IMR-90 (cell line): ENCODE measurements around the gene LMO1. TPM values are rescaled to one million over a fixed set of nuclear protein-coding genes. Genes with fewer than 3 reads are reported as not detected.

Experiments
- ATAC-seq: fragments of 200-7000 bp; cut with Tn5 transposase; 2 replicates; pipeline ENCODE4 v1.9.1; 2020; ENCODE audit warnings: low read depth, mild to moderate bottlenecking, moderate library complexity
- BruUV-seq: library from RNA; stranded (reverse); fragments of 400-500 nt; replicated peaks from 2 replicates; lab custom pipeline; 2021; lab: Mats Ljungman, UMichigan
- CTCF ChIA-PET: fragments of 300-600 bp; formaldehyde crosslinking; extraction: SDS; loops from one replicate; lab custom pipeline; 2021; ENCODE audit warnings: antibody characterized with exemption; lab: Yijun Ruan, JAX
- POLR2A ChIA-PET: fragments of 300-600 bp; sonication (Branson Sonifier 250); formaldehyde crosslinking; loops from one replicate; lab custom pipeline; 2022; ENCODE audit warnings: antibody characterized with exemption; ENCODE audit not compliant: unreplicated experiment; lab: Charles Lee
- DNase-seq: peaks from one replicate; pipeline ENCODE4 v3.0.0; 2013
- H2AFZ ChIP-seq: replicated peaks from 2 replicates; pipeline ENCODE3; 2013; ENCODE audit warnings: low read length, mild to moderate bottlenecking; ENCODE audit not compliant: poor library complexity
- H2AK5ac ChIP-seq: 2 replicates; pipeline ENCODE4 v1.6.1; 2013; ENCODE audit warnings: low read depth, low read length, inconsistent platforms
- H2AK9ac ChIP-seq: replicated peaks from 2 replicates; pipeline ENCODE3; 2013; ENCODE audit warnings: mild to moderate bottlenecking, low read depth, low read length, moderate library complexity; ENCODE audit not compliant: poor library complexity
- H2BK120ac ChIP-seq: 2 replicates; pipeline ENCODE4 v1.6.1; 2013; ENCODE audit warnings: low read depth, low read length, inconsistent platforms
- H2BK15ac ChIP-seq: 3 replicates; pipeline ENCODE4 v1.6.1; 2013; ENCODE audit warnings: low read depth, low read length, inconsistent platforms
- H2BK20ac ChIP-seq: 2 replicates; pipeline ENCODE4 v1.6.1; 2013; ENCODE audit warnings: low read depth, mild to moderate bottlenecking, inconsistent platforms, low read length, moderate library complexity
- H2BK5ac ChIP-seq: 2 replicates; pipeline ENCODE4 v1.6.1; 2013; ENCODE audit warnings: mild to moderate bottlenecking, low read depth, low read length, inconsistent platforms; ENCODE audit not compliant: poor library complexity, severe bottlenecking
- H3K14ac ChIP-seq: replicated peaks from 2 replicates; pipeline ENCODE4 v1.6.1; 2013; ENCODE audit warnings: low read depth, low read length, inconsistent platforms
- H3K18ac ChIP-seq: 2 replicates; pipeline ENCODE4 v1.6.1; 2013; ENCODE audit warnings: low read depth, low read length, control low read depth
- H3K23ac ChIP-seq: 2 replicates; pipeline ENCODE4 v1.6.1; 2013; ENCODE audit warnings: low read depth, low read length, inconsistent platforms
- H3K27ac ChIP-seq: 2 replicates; pipeline ENCODE4 v1.5.1; 2013; ENCODE audit warnings: mild to moderate bottlenecking, control low read depth, low read length; ENCODE audit not compliant: insufficient read depth
- H3K27me3 ChIP-seq: 2 replicates; pipeline ENCODE4 v1.6.1; 2013; ENCODE audit warnings: low read length; ENCODE audit not compliant: control insufficient read depth, insufficient read depth
- H3K36me3 ChIP-seq: 2 replicates; pipeline ENCODE4 v1.6.1; 2013; ENCODE audit warnings: low read length, mixed read lengths; ENCODE audit not compliant: control insufficient read depth, insufficient read depth
- H3K4ac ChIP-seq: 2 replicates; pipeline ENCODE4 v1.6.1; 2013; ENCODE audit warnings: low read depth, low read length, inconsistent platforms
- H3K4me1 ChIP-seq: 2 replicates; pipeline ENCODE4 v1.6.1; 2013; ENCODE audit warnings: low read length, mixed read lengths; ENCODE audit not compliant: control insufficient read depth, insufficient read depth
- H3K4me2 ChIP-seq: 2 replicates; pipeline ENCODE4 v1.6.1; 2013; ENCODE audit warnings: low read depth, mild to moderate bottlenecking, control low read depth, low read length, moderate library complexity
- H3K4me3 ChIP-seq: 2 replicates; pipeline ENCODE4 v1.5.1; 2013; ENCODE audit warnings: low read depth, mild to moderate bottlenecking, control low read depth, low read length, moderate library complexity; ENCODE audit not compliant: insufficient read depth
- H3K56ac ChIP-seq: 2 replicates; pipeline ENCODE4 v1.6.1; 2013; ENCODE audit warnings: low read length, inconsistent platforms; ENCODE audit not compliant: insufficient read depth; ENCODE audit errors: extremely low read depth
- H3K79me1 ChIP-seq, 2 experiments: 2 replicates each; pipeline ENCODE4 v1.6.1; 2013; ENCODE audit warnings: low read length in 2 of 2, inconsistent platforms in 1 of 2, low read depth in 1 of 2
- H3K9ac ChIP-seq: 2 replicates; pipeline ENCODE4 v1.6.1; 2013; ENCODE audit warnings: low read depth, low read length, control low read depth
- H3K9me1 ChIP-seq: 2 replicates; pipeline ENCODE4 v1.6.1; 2013; ENCODE audit warnings: low read length, inconsistent platforms; ENCODE audit not compliant: insufficient read depth
- H3K9me3 ChIP-seq: 2 replicates; pipeline ENCODE4 v1.6.1; 2013; ENCODE audit warnings: low read length; ENCODE audit not compliant: control insufficient read depth, insufficient read depth
- H4K20me1 ChIP-seq: 2 replicates; pipeline ENCODE4 v1.6.1; 2013; ENCODE audit warnings: low read length, inconsistent platforms; ENCODE audit not compliant: insufficient read depth
- H4K5ac ChIP-seq: 2 replicates; pipeline ENCODE4 v1.6.1; 2013; ENCODE audit warnings: mild to moderate bottlenecking, low read depth, low read length, control low read depth
- H4K8ac ChIP-seq, 2 experiments: 2 replicates each; pipeline ENCODE4 v1.6.1; 2013; ENCODE audit warnings: low read depth in 2 of 2, low read length in 2 of 2, control low read depth in 1 of 2, inconsistent platforms in 1 of 2
- H4K91ac ChIP-seq: 2 replicates; pipeline ENCODE4 v1.6.1; 2013; ENCODE audit warnings: low read depth, low read length, inconsistent platforms; ENCODE audit not compliant: insufficient read depth
- BHLHE40 ChIP-seq: fragments of 150-350 bp; IDR thresholded peaks from 2 replicates; pipeline ENCODE4 v1.6.1; 2016; ENCODE audit warnings: mild to moderate bottlenecking, low read depth, low read length
- CEBPB ChIP-seq: IDR thresholded peaks from 2 replicates; pipeline ENCODE4 v1.6.1; 2012; ENCODE audit warnings: low read depth, low read length, improper control_type of control experiment
- MAFK ChIP-seq: IDR thresholded peaks from 2 replicates; pipeline ENCODE4 v1.6.1; 2012; ENCODE audit warnings: low read depth, low read length, improper control_type of control experiment
- MAZ ChIP-seq: IDR thresholded peaks from 2 replicates; pipeline ENCODE4 v1.6.1; 2012; ENCODE audit warnings: low read depth, mild to moderate bottlenecking, low read length, improper control_type of control experiment, moderate library complexity, borderline replicate concordance
- MXI1 ChIP-seq: IDR thresholded peaks from 2 replicates; pipeline ENCODE4 v1.6.1; 2012; ENCODE audit warnings: low read depth, mild to moderate bottlenecking, low read length, moderate library complexity, borderline replicate concordance
- NFE2L2 ChIP-seq: fragments of 150-350 bp; IDR thresholded peaks from 2 replicates; pipeline ENCODE4 v1.6.1; 2016; ENCODE audit warnings: low read depth, mild to moderate bottlenecking, low read length
- RAD21 ChIP-seq: IDR thresholded peaks from 2 replicates; pipeline ENCODE4 v1.6.1; 2012; ENCODE audit warnings: low read length, improper control_type of control experiment
- RCOR1 ChIP-seq: IDR thresholded peaks from 2 replicates; pipeline ENCODE4 v1.6.1; 2012; ENCODE audit warnings: mild to moderate bottlenecking, low read length, improper control_type of control experiment; ENCODE audit not compliant: insufficient replicate concordance
- RFX5 ChIP-seq: IDR thresholded peaks from 2 replicates; pipeline ENCODE4 v1.8.0; 2012; ENCODE audit warnings: low read depth, mild to moderate bottlenecking, low read length, moderate library complexity
- WGBS, 2 experiments: methylation state at CpG; one replicate each; pipeline versions ENCODE4 v1.1.5 to v1.1.7; 2013; ENCODE audit warnings: missing lambda C conversion rate in 2 of 2; ENCODE audit not compliant: insufficient read length in 1 of 2; ENCODE audit errors: extremely low coverage in 2 of 2; 5-methylcytosine and 5-hydroxymethylcytosine counted together
- dilution Hi-C: fragments of 300-500 bp; cut with HindIII; formaldehyde crosslinking; loops from one replicate; pipeline ENCODE4 v1.14.3; 2018; ENCODE audit warnings: low sequenced_read_pairs; ENCODE audit not compliant: unreplicated experiment
- in situ Hi-C: fragments of 300-500 bp; cut with MboI; formaldehyde crosslinking; loops from 3 replicates; pipeline ENCODE4 v1.14.3; 2019; ENCODE audit warnings: low sequenced_read_pairs, inconsistent platforms, mixed read lengths
- intact Hi-C: fragments of 100-400 bp; cut with micrococcal nuclease; formaldehyde crosslinking; loops from 2 replicates; pipeline ENCODE4 v1.10.0; 2022
- polyA plus RNA-seq, 3 experiments: library from polyadenylated mRNA; depleted of rRNA; stranded (reverse); fragments of >200 nt; gene quantifications; 2 replicates each; pipeline ENCODE4 v1.2.3, GENCODE V29; 2012; ENCODE audit warnings: low replicate concordance in 1 of 3
- total RNA-seq: library from RNA; depleted of rRNA; stranded (reverse); fragments of >200 nt; gene quantifications from 2 replicates; pipeline ENCODE4 v1.2.3, GENCODE V29; 2012
- TF ChIP-seq, protein P1 (sequence below): conservative IDR thresholded peaks from 2 replicates; pipeline ENCODE4 v1.5.1; 2012; ENCODE audit warnings: mild to moderate bottlenecking, low read depth, low read length, improper control_type of control experiment
- TF ChIP-seq, protein P2 (sequence below): fragments of 150-350 bp; IDR thresholded peaks from 2 replicates; pipeline ENCODE4 v1.6.1; 2016; ENCODE audit warnings: low read depth, mild to moderate bottlenecking, low read length, moderate library complexity, borderline replicate concordance

The LMO1 gene
- total and polyA plus RNA-seq, 2 of the 4 experiments (the other 2 are of a cell fraction), result not detected

DNA sequence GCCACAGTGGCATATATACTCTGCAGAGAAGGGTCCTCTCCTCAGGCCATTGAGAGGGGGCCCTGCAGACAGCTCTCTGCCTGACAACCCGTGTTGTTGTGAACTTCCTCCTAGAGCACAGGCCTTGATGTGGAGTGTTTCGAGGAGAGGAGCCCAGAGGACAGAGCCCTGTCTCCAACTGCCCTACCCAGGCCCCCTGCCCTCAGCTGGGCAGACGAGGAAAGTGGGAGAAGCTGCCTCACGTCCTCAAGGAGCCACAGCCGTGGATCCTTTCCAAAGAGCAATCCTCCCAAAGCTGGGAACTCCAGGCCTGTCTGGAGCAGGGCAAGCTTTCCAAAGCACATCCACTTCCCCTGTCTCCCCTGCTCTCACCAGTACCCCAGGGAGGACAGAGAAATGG, 10.7 kb downstream of the LMO1 start:
- no peak overlapping the region for H3K14ac ChIP-seq
- no TSS peak for BruUV-seq
- H3K4me2 ChIP-seq, result no peak overlapping the region
- no peak overlapping the region for H3K9ac ChIP-seq
- H2AK5ac ChIP-seq, result no peak overlapping the region
- no peak overlapping the region for H3K56ac ChIP-seq
- H2BK20ac ChIP-seq, result no peak overlapping the region
- no CpG with 5 or more reads among the region's 5 CpGs for WGBS, 2 experiments
- no peak overlapping the region for H3K27ac ChIP-seq
- DNase-seq (no peak), ATAC-seq (no peak)
- POLR2A ChIA-PET, result no interaction called here
- H2BK5ac ChIP-seq, result no peak overlapping the region
- in situ Hi-C loops, result no loop called here
- H3K79me1 ChIP-seq, result no peaks in the 10 kb centered on the region
- peaks cover 28% of the 10 kb centered on the region for H3K27me3 ChIP-seq
- no peak overlapping the region for H3K18ac ChIP-seq
- H2BK15ac ChIP-seq, result no peak overlapping the region
- no peak overlapping the region for H2AFZ ChIP-seq
- H3K4ac ChIP-seq, result no peak overlapping the region
- no peak overlapping the region for H3K4me3 ChIP-seq
- H2BK120ac ChIP-seq, result no peak overlapping the region
- no peaks in the 10 kb centered on the region for H3K9me1 ChIP-seq
- no peaks in the 10 kb centered on the region for H3K4me1 ChIP-seq
- TF ChIP-seq RFX5, result no peak
- TF ChIP-seq RCOR1, result no peak
- TF ChIP-seq MAFK, result no peak
- TF ChIP-seq MXI1, result no peak
- TF ChIP-seq RAD21, result no peak
- TF ChIP-seq CEBPB, result no peak
- no peak for TF ChIP-seq NFE2L2
- TF ChIP-seq BHLHE40, result no peak
- TF ChIP-seq MAZ, result no peak
- TF ChIP-seq, protein P1, sequence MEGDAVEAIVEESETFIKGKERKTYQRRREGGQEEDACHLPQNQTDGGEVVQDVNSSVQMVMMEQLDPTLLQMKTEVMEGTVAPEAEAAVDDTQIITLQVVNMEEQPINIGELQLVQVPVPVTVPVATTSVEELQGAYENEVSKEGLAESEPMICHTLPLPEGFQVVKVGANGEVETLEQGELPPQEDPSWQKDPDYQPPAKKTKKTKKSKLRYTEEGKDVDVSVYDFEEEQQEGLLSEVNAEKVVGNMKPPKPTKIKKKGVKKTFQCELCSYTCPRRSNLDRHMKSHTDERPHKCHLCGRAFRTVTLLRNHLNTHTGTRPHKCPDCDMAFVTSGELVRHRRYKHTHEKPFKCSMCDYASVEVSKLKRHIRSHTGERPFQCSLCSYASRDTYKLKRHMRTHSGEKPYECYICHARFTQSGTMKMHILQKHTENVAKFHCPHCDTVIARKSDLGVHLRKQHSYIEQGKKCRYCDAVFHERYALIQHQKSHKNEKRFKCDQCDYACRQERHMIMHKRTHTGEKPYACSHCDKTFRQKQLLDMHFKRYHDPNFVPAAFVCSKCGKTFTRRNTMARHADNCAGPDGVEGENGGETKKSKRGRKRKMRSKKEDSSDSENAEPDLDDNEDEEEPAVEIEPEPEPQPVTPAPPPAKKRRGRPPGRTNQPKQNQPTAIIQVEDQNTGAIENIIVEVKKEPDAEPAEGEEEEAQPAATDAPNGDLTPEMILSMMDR, result no peak
- TF ChIP-seq, protein P2, sequence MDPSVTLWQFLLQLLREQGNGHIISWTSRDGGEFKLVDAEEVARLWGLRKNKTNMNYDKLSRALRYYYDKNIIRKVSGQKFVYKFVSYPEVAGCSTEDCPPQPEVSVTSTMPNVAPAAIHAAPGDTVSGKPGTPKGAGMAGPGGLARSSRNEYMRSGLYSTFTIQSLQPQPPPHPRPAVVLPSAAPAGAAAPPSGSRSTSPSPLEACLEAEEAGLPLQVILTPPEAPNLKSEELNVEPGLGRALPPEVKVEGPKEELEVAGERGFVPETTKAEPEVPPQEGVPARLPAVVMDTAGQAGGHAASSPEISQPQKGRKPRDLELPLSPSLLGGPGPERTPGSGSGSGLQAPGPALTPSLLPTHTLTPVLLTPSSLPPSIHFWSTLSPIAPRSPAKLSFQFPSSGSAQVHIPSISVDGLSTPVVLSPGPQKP, result no peak
- CTCF ChIA-PET, result no interaction called here
- no peak overlapping the region for H4K8ac ChIP-seq
- H4K91ac ChIP-seq, result no peak overlapping the region
- no peak overlapping the region for H2AK9ac ChIP-seq
- intact Hi-C loops, result no loop called here
- H3K36me3 ChIP-seq, result no peaks in the 10 kb centered on the region
- dilution Hi-C loops, result no loop called here
- H4K20me1 ChIP-seq, result no peaks in the 10 kb centered on the region
- no peaks in the 10 kb centered on the region for H3K9me3 ChIP-seq
- no peak overlapping the region for H3K23ac ChIP-seq
- no peak overlapping the region for H4K5ac ChIP-seq
